Tibial nerve (tissue), 4 donors: ENCODE measurements around the gene SCLT1.

Source experiments
- EP300 ChIP-seq, 2 donors: sonication (generic); formaldehyde crosslinking; IDR thresholded peaks; one replicate each; pipeline ENCODE4 v1.6.1; 2017; ENCODE audit warnings: antibody characterized with exemption in 2 of 2, mild to moderate bottlenecking in 1 of 2
- POLR2A ChIP-seq, 2 donors: fragments of 450-650 bp; IDR thresholded peaks; one replicate each; pipeline ENCODE4 v1.6.1; 2017; ENCODE audit warnings: antibody characterized with exemption in 2 of 2, mild to moderate bottlenecking in 2 of 2, moderate library complexity in 2 of 2
- TF ChIP-seq, protein P1 (sequence below), 5 experiments: fragments of 200-600 bp in 3 of 5; fragments of 450-650 bp in 2 of 5; sonication (generic) in 3 of 5; IDR thresholded peaks; one replicate each; pipeline ENCODE4 v1.5.1; 2016 to 2019; ENCODE audit warnings: antibody characterized with exemption in 5 of 5, mild to moderate bottlenecking in 3 of 5, moderate library complexity in 2 of 5

DNA sequence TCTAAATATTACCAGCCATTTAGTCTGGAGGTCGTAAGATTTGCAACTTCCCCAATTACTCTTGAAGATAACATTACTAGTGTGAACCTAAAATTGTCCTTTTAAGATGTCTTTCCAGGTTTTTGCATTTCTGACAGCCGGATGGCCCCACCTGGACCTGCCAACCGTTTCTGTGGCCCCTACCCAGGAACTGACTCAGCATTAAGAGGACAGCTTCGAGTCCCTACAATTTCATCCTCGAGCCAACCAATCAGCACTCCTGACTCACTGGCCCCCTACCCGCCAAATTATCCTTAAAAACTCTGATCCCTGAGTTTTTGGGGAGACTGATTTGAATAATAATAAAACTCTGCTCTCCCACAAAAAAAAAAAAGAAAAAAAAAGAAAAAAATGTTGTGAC lies 112.0 kb downstream of the SCLT1 start:
- TF ChIP-seq, protein P1, sequence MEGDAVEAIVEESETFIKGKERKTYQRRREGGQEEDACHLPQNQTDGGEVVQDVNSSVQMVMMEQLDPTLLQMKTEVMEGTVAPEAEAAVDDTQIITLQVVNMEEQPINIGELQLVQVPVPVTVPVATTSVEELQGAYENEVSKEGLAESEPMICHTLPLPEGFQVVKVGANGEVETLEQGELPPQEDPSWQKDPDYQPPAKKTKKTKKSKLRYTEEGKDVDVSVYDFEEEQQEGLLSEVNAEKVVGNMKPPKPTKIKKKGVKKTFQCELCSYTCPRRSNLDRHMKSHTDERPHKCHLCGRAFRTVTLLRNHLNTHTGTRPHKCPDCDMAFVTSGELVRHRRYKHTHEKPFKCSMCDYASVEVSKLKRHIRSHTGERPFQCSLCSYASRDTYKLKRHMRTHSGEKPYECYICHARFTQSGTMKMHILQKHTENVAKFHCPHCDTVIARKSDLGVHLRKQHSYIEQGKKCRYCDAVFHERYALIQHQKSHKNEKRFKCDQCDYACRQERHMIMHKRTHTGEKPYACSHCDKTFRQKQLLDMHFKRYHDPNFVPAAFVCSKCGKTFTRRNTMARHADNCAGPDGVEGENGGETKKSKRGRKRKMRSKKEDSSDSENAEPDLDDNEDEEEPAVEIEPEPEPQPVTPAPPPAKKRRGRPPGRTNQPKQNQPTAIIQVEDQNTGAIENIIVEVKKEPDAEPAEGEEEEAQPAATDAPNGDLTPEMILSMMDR (IDR thresholded peaks at IDR 0.05): no peak
- TF ChIP-seq POLR2A (IDR thresholded peaks at IDR 0.05): no peak
- TF ChIP-seq EP300 (IDR thresholded peaks at IDR 0.05): no peak
